K562 (cell line): Measurements from ENCODE around the gene PYDC1. TPM values are rescaled to one million over a fixed set of nuclear protein-coding genes. Genes with fewer than 3 reads are reported as not detected.

ENCODE experiments used
- ATF7 ChIP-seq: fragments of 450-650 bp; IDR thresholded peaks from 2 replicates; pipeline ENCODE4 v1.7.1; 2014; ENCODE audit warnings: mild to moderate bottlenecking, moderate library complexity
- CC2D1A ChIP-seq: fragments of 450-650 bp; IDR thresholded peaks from 2 replicates; pipeline ENCODE4 v1.6.1; 2017; ENCODE audit warnings: mild to moderate bottlenecking
- ELK3 ChIP-seq: fragments of 450-650 bp; formaldehyde crosslinking; IDR thresholded peaks from 2 replicates; pipeline ENCODE4 v1.4.0; 2020; ENCODE audit warnings: mild to moderate bottlenecking
- ERF ChIP-seq: fragments of 450-650 bp; formaldehyde crosslinking; IDR thresholded peaks from 2 replicates; pipeline ENCODE4 v1.4.0; 2020; ENCODE audit warnings: mild to moderate bottlenecking, mixed read lengths
- ESRRB ChIP-seq: fragments of 250-450 bp; sonication (Bioruptor Pico); IDR thresholded peaks from 2 replicates; pipeline ENCODE4 v1.5.0; 2020; ENCODE audit warnings: mild to moderate bottlenecking, moderate library complexity, borderline replicate concordance
- FOXJ3 ChIP-seq: sonication (generic); formaldehyde crosslinking; IDR thresholded peaks from 2 replicates; pipeline ENCODE4 v1.4.0; 2020; ENCODE audit warnings: mild to moderate bottlenecking, missing genetic modification reagents
- HDAC3 ChIP-seq: fragments of 450-650 bp; IDR thresholded peaks from 2 replicates; pipeline ENCODE4 v1.6.1; 2018; ENCODE audit warnings: borderline replicate concordance, mild to moderate bottlenecking, moderate library complexity; ENCODE audit not compliant: partially characterized antibody
- NFRKB ChIP-seq: fragments of 450-650 bp; IDR thresholded peaks from 2 replicates; pipeline ENCODE4 v1.6.1; 2016; ENCODE audit warnings: low read depth
- NR3C1 ChIP-seq: sonication (generic); formaldehyde crosslinking; IDR thresholded peaks from 2 replicates; pipeline ENCODE4 v1.8.1; 2022; ENCODE audit warnings: missing genetic modification reagents
- POLR2G ChIP-seq: fragments of 200-400 bp; formaldehyde crosslinking; IDR thresholded peaks from 2 replicates; pipeline ENCODE4 v1.6.1; 2017; ENCODE audit warnings: low read depth, mild to moderate bottlenecking, antibody characterized with exemption, low read length, moderate library complexity
- PRPF4 ChIP-seq: fragments of 200-400 bp; formaldehyde crosslinking; IDR thresholded peaks from one replicate; pipeline ENCODE4 v1.6.1; 2017; ENCODE audit warnings: low read length, low read depth, mild to moderate bottlenecking; ENCODE audit not compliant: insufficient read depth, poor library complexity, severe bottlenecking
- RBM15 ChIP-seq: fragments of 200-400 bp; formaldehyde crosslinking; IDR thresholded peaks from 2 replicates; pipeline ENCODE4 v1.6.1; 2018; ENCODE audit warnings: mild to moderate bottlenecking, low read length, moderate library complexity; ENCODE audit not compliant: insufficient read depth
- TAF7 ChIP-seq: fragments of 450-650 bp; IDR thresholded peaks from 2 replicates; pipeline ENCODE4 v1.6.1; 2016; ENCODE audit warnings: missing genetic modification characterization, missing compliant biosample characterization
- ZBED1 ChIP-seq: IDR thresholded peaks from 2 replicates; pipeline ENCODE4 v1.6.1; 2014
- ZC3H11A ChIP-seq: IDR thresholded peaks from 2 replicates; pipeline ENCODE4 v1.6.1; 2012; ENCODE audit warnings: low read depth, low read length, improper control_type of control experiment
- ZFP36 ChIP-seq: fragments of 150-350 bp; IDR thresholded peaks from 2 replicates; pipeline ENCODE4 v1.6.1; 2018; ENCODE audit warnings: low read length, low read depth; ENCODE audit not compliant: partially characterized antibody
- ZNF134 ChIP-seq: fragments of 250-450 bp; sonication (Bioruptor Pico); conservative IDR thresholded peaks from 2 replicates; pipeline ENCODE4 v1.4.0; 2020
- ZNF511 ChIP-seq: sonication (generic); formaldehyde crosslinking; IDR thresholded peaks from 2 replicates; pipeline ENCODE4 v1.8.0; 2022; ENCODE audit warnings: mild to moderate bottlenecking, missing genetic modification reagents
- ZNF551 ChIP-seq: fragments of 250-450 bp; sonication (Bioruptor Pico); IDR thresholded peaks from 2 replicates; pipeline ENCODE4 v1.5.0; 2021; ENCODE audit warnings: mild to moderate bottlenecking, moderate library complexity
- ZNF740 ChIP-seq, 3 experiments: fragments of 200-800 bp in 1 of 3; sonication (Bioruptor generic) in 1 of 3; sonication (generic) in 1 of 3; formaldehyde crosslinking in 1 of 3; IDR thresholded peaks; 2 replicates each; pipeline versions ENCODE4 v1.6.1 to v1.8.0; 2016 to 2022; ENCODE audit warnings: mild to moderate bottlenecking in 2 of 3, missing compliant biosample characterization in 2 of 3, missing genetic modification characterization in 2 of 3, missing genetic modification reagents in 1 of 3
- ZNF79 ChIP-seq: fragments of 250-450 bp; sonication (Bioruptor Pico); IDR thresholded peaks from 2 replicates; pipeline ENCODE4 v1.4.0; 2020; ENCODE audit warnings: low read depth, mild to moderate bottlenecking, moderate library complexity
- ZSCAN32 ChIP-seq: fragments of 450-650 bp; formaldehyde crosslinking; IDR thresholded peaks from 2 replicates; pipeline ENCODE4 v1.4.0; 2020; ENCODE audit warnings: mild to moderate bottlenecking, moderate library complexity
- polyA plus RNA-seq, 8 experiments: library from polyadenylated mRNA; depleted of rRNA in 4 of 8; stranded (reverse) in 5 of 8; unstranded in 3 of 8; fragments of >200 nt; fragmentation: Nextera tagmentation in 2 of 8; fragmentation: Illumina TruSeq in 1 of 8; extraction: Ambion mirVana in 2 of 8; extraction: Trizol in 1 of 8; gene quantifications; 2 replicates each; pipeline versions ENCODE4 v1.2.1 to v1.2.3, GENCODE V29; 2011 to 2014; ENCODE audit warnings: inconsistent platforms in 1 of 8, missing spikeins in 1 of 8
- total RNA-seq, 7 experiments: library from RNA; depleted of rRNA in 6 of 7; stranded (reverse); fragments of >200 nt in 6 of 7; fragmentation: Illumina TruSeq in 2 of 7; extraction: Trizol in 2 of 7; gene quantifications; 2 replicates each; pipeline versions ENCODE4 v1.2.1 to v1.2.3, GENCODE V29; 2011 to 2021; ENCODE audit warnings: low replicate concordance in 1 of 7
- TF ChIP-seq, protein P1 (sequence below): sonication (generic); formaldehyde crosslinking; IDR thresholded peaks from 2 replicates; pipeline ENCODE4 v1.8.0; 2023; ENCODE audit warnings: mild to moderate bottlenecking, missing genetic modification reagents

Gene PYDC1
- total and polyA plus RNA-seq, 9 of the 15 experiments (the other 6 are each of a cell fraction or from before 2014, with no cell fraction given), result not detected

DNA sequence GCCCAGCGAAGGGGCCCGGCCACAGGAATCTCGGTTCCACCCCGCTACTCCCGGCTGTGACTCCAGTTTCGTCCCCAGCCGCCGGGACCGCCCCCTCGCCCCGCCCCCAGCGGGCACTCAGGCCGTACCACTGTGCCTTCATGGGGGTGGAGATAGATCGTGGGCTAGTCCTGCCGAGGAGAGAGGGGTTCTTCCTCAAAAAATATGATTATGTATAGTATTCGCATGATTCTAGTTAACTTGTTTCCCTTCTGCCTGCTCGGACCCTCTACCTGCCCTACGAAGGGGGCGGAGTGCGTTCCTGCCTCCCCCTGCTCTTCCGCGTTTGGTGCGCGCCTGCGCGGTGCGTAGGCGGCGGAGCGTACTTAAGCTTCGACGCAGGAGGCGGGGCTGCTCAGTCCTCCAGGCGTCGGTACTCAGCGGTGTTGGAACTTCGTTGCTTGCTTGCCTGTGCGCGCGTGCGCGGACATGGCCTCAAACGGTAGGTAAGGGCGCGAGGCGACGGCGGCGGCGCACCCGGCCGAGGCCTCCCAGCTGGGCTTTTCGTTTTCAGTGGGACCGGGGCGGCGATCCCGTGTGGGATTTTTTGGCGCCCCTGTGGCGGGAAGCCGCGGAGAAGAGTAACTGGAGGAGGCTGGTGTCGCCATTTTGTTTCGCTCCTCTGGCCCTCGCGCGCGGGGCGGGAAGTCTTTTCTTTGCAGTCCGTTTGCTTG lies 37.0 kb downstream of the PYDC1 start, which contains the start of gene FUS (continued):
- TF ChIP-seq ZBED1, result no peak
- peak; percentile 97 for TF ChIP-seq POLR2G
- peak; percentile 39; the same call in 1 of the 2 replicates for TF ChIP-seq ZNF740 (CRISPR knock-in tag; IDR thresholded peaks at IDR 0.05)
- TF ChIP-seq ZNF740 (tag; IDR thresholded peaks at IDR 0.05), result no peak
- no peak for TF ChIP-seq ZNF79 (CRISPR knock-in tag)
- TF ChIP-seq ZNF551, result no peak
- TF ChIP-seq PRPF4, result no peak
- no peak for TF ChIP-seq ZC3H11A
- peak; percentile 49 for TF ChIP-seq HDAC3
- 0 out of 2 replicates have a peak, but pooled peaks have one; percentile 39 for TF ChIP-seq ZSCAN32 (CRISPR knock-in tag)
- peak; percentile 96 for TF ChIP-seq ZNF511
- peak; percentile 99 for TF ChIP-seq TAF7 (tag)
- TF ChIP-seq ESRRB (CRISPR knock-in tag), result no peak
- peak; percentile 93 for TF ChIP-seq NR3C1
- peak; percentile 94 for TF ChIP-seq NFRKB
- peak; percentile 100 for TF ChIP-seq ATF7
- no peak; the same call in 1 of the 2 replicates for TF ChIP-seq CC2D1A
- TF ChIP-seq ZNF134 (CRISPR knock-in tag), result peak; percentile 44; the same call in 1 of the 2 replicates
- TF ChIP-seq RBM15, result no peak; the same call in 1 of the 2 replicates
- TF ChIP-seq ELK3 (CRISPR knock-in tag), result no peak
- TF ChIP-seq, protein P1, sequence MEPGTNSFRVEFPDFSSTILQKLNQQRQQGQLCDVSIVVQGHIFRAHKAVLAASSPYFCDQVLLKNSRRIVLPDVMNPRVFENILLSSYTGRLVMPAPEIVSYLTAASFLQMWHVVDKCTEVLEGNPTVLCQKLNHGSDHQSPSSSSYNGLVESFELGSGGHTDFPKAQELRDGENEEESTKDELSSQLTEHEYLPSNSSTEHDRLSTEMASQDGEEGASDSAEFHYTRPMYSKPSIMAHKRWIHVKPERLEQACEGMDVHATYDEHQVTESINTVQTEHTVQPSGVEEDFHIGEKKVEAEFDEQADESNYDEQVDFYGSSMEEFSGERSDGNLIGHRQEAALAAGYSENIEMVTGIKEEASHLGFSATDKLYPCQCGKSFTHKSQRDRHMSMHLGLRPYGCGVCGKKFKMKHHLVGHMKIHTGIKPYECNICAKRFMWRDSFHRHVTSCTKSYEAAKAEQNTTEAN (CRISPR knock-in tag), result peak; percentile 92
- TF ChIP-seq FOXJ3 (CRISPR knock-in tag), result no peak
- TF ChIP-seq ERF (CRISPR knock-in tag), result peak; percentile 91
- no peak for TF ChIP-seq ZFP36
